C4-2B (cell line): ENCODE measurements around the gene SEMA5B.

Experiments used
- CTCF ChIP-seq: fragments of 450-650 bp; conservative IDR thresholded peaks from 2 replicates; pipeline ENCODE4 v1.5.1; 2017; ENCODE audit warnings: mild to moderate bottlenecking
- ZFX ChIP-seq: fragments of 450-650 bp; IDR thresholded peaks from 2 replicates; pipeline ENCODE4 v1.6.1; 2017

GRCh38 chr3:122966045-122966444 lies 61.5 kb downstream of the SEMA5B start:
- TF ChIP-seq CTCF = no peak
- no peak for TF ChIP-seq ZFX
